GM23338 (cell line): Measurements from ENCODE around the gene DOCK1.

Experiments
- CREB1 ChIP-seq: fragments of 250-450 bp; sonication (Bioruptor Pico); IDR thresholded peaks from 2 replicates; pipeline ENCODE4 v1.5.0; 2020; ENCODE audit warnings: low read depth, mild to moderate bottlenecking, moderate library complexity
- EZH2 ChIP-seq: fragments of 200-600 bp; sonication (generic); IDR thresholded peaks from one replicate; pipeline ENCODE4 v1.8.0; 2017; ENCODE audit warnings: antibody characterized with exemption, mild to moderate bottlenecking, low read depth; ENCODE audit not compliant: unreplicated experiment
- EZH2phosphoT487 ChIP-seq: fragments of 200-600 bp; sonication (generic); IDR thresholded peaks from one replicate; pipeline ENCODE4 v1.8.1; 2018; ENCODE audit warnings: antibody characterized with exemption; ENCODE audit not compliant: unreplicated experiment
- POLR2AphosphoS5 ChIP-seq: IDR thresholded peaks from 2 replicates; pipeline ENCODE4 v1.6.1; 2016; ENCODE audit warnings: antibody characterized with exemption, low read depth
- STAT1 ChIP-seq: IDR thresholded peaks from one replicate; pipeline ENCODE4 v1.6.1; 2016; ENCODE audit warnings: antibody characterized with exemption; ENCODE audit not compliant: unreplicated experiment
- ZNF114 ChIP-seq: fragments of 250-450 bp; sonication (Bioruptor Pico); IDR thresholded peaks from 2 replicates; pipeline ENCODE4 v1.5.0; 2020; ENCODE audit warnings: mild to moderate bottlenecking, moderate library complexity
- TF ChIP-seq, protein P1 (sequence below), 2 experiments: fragments of 200-600 bp in 1 of 2; sonication (generic) in 1 of 2; conservative IDR thresholded peaks; 2 replicates each; pipeline versions ENCODE4 v1.5.1 to v1.6.1; 2016 to 2017; ENCODE audit warnings: antibody characterized with exemption in 2 of 2, low read depth in 2 of 2, mild to moderate bottlenecking in 2 of 2, moderate library complexity in 1 of 2
- TF ChIP-seq, protein P2 (sequence below): IDR thresholded peaks from one replicate; pipeline ENCODE4 v1.6.1; 2018; ENCODE audit warnings: antibody characterized with exemption; ENCODE audit not compliant: unreplicated experiment

DNA sequence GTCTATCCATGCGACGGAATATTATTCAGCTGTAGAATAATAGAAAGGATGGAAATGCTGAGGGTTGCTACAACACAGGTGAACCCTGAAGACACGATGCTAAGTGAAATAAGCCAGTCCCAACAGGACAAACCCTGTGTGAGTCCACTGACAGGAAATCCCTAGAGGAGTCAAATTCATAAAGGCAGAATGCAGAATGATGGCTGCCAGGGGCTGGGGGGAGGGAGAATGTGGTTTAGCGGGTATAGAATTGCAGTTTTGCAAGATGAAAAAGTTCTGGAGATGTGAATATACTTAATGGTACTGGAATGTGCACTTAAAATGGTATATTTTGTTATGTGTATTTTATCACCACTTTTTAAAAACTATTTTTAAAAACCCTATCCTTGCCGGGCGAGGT lies 36.9 kb upstream of the DOCK1 start:
- TF ChIP-seq, protein P1, sequence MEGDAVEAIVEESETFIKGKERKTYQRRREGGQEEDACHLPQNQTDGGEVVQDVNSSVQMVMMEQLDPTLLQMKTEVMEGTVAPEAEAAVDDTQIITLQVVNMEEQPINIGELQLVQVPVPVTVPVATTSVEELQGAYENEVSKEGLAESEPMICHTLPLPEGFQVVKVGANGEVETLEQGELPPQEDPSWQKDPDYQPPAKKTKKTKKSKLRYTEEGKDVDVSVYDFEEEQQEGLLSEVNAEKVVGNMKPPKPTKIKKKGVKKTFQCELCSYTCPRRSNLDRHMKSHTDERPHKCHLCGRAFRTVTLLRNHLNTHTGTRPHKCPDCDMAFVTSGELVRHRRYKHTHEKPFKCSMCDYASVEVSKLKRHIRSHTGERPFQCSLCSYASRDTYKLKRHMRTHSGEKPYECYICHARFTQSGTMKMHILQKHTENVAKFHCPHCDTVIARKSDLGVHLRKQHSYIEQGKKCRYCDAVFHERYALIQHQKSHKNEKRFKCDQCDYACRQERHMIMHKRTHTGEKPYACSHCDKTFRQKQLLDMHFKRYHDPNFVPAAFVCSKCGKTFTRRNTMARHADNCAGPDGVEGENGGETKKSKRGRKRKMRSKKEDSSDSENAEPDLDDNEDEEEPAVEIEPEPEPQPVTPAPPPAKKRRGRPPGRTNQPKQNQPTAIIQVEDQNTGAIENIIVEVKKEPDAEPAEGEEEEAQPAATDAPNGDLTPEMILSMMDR (conservative IDR thresholded peaks at IDR 0.05; ENCODE audit: low read depth in 2 of 2): no peak
- no peak for TF ChIP-seq EZH2
- TF ChIP-seq, protein P2, sequence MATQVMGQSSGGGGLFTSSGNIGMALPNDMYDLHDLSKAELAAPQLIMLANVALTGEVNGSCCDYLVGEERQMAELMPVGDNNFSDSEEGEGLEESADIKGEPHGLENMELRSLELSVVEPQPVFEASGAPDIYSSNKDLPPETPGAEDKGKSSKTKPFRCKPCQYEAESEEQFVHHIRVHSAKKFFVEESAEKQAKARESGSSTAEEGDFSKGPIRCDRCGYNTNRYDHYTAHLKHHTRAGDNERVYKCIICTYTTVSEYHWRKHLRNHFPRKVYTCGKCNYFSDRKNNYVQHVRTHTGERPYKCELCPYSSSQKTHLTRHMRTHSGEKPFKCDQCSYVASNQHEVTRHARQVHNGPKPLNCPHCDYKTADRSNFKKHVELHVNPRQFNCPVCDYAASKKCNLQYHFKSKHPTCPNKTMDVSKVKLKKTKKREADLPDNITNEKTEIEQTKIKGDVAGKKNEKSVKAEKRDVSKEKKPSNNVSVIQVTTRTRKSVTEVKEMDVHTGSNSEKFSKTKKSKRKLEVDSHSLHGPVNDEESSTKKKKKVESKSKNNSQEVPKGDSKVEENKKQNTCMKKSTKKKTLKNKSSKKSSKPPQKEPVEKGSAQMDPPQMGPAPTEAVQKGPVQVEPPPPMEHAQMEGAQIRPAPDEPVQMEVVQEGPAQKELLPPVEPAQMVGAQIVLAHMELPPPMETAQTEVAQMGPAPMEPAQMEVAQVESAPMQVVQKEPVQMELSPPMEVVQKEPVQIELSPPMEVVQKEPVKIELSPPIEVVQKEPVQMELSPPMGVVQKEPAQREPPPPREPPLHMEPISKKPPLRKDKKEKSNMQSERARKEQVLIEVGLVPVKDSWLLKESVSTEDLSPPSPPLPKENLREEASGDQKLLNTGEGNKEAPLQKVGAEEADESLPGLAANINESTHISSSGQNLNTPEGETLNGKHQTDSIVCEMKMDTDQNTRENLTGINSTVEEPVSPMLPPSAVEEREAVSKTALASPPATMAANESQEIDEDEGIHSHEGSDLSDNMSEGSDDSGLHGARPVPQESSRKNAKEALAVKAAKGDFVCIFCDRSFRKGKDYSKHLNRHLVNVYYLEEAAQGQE: no peak
- TF ChIP-seq EZH2phosphoT487: no peak
- no peak for TF ChIP-seq STAT1
- TF ChIP-seq POLR2AphosphoS5: no peak
- TF ChIP-seq CREB1 (CRISPR knock-in tag): no peak
- TF ChIP-seq ZNF114 (CRISPR knock-in tag): no peak
